ENCODE data around the gene SAMD5.

DNA sequence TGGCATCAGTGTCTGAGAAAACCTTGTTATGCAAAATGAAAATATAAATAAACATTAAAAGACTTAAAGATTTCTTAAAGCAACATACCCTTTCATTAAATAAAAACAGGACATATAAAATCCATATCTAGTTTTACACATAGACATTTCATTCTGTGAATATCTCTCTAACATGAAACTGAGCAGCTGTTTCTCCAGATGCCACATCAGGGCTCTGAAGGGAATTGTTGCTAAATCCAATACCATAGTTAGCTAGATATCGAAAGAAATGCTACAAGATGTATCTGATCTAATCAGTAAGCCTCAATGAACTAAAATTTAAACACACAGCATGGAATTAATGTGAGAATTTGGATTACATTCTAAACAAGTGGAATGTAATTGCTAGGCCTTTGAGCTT lies 74.5 kb downstream of the SAMD5 start:
- no peak for TF ChIP-seq CTCF (IDR thresholded peaks at IDR 0.05)
- no peak for TF ChIP-seq ZFX (IDR thresholded peaks at IDR 0.05; ENCODE audit: borderline replicate concordance)
